Stimulated activated CD4-positive, alpha-beta T cell treated with anti-CD3 and anti-CD28 coated beads, TNF-alpha, amount 100 ng/mL, for 4 hours (primary cell): ENCODE measurements around the gene LENEP.

Experiments
- DNase-seq, 3 experiments: peaks; one replicate each; pipeline ENCODE4 v3.0.0-alpha.2; 2020; ENCODE audit warnings: low read depth in 3 of 3

LENEP gene

DNA sequence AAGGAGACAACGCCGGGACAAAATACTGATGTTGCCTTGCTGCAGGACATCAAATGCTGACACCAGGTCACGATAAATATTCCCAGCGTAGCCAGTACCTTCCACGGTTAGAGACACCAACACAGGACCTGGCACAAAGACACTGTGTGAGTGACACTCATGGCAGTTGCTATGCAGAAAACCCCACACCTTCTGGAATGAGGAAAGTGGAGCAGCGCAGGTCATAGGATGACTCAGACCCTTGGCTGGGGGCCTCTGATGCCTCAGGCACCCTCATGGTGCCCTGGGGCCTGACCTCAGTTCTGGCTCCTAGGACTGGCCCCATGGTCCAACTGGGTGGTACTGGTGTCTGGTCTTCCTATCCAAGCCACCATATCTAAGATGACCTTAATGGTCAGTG lies 33.2 kb downstream of the LENEP start:
- DNase-seq = no peak

DNA sequence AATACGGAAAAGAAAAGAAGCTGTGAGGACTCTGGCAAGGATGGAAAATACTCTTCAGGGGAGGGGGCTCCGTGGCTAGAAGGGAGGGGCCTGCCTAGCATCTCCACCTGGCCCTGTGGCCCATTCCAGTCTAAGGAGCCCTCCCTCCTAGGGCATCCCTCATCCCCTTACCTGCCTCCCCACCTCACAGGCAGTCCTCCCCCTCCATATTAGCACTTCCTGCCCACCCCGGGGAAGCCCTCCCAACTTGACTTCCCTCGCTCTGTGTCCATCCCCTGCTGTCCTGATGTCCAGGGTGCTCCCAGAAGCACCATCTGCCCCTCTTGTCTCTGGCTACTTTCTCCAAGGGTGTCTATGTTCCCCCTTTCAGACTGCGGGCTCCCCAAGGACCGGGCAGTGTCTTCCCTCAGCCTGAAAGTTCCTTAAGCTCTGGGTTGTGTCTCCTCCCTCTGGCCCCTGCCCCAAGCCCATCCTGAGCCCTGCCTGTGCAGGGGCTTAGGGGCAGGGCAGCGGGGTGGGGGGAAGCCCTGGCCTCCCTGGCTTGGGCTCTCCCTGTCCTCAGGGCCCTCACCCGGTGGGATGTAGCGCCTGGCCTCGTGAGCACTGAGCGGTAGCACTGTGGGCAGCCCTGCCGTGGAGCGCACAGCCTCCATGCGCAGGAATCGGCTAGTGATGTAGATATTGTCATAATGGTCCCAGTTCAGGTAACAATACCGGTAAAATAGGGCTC lies 36.3 kb downstream of the LENEP start:
- no peak for DNase-seq

DNA sequence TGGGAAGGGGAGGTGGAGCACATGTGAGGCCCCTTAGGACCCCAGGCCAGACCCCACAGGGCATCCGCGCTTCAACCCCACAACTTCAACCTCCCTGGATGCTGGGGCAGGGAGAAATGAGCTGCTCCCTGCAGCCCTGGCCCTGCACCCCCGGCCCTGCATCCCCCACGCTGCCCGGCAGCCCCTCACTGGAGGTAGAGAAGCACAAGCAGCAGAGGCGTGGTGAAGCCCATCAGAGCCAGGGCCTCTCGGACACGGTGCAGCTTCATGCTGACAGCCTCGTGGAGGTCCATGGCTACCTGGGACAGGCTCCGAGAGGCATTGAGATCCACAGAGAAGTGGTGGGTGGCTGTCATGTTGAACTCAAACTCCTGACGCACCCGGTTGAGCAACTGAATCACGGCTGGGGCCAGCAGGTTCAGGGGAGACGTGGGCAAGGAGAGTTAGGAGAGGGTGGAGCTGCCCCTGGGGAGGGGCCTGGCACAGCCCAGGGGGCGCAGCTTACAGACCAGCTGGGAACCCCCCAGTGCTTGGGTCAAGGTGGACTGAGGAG lies 36.9 kb downstream of the LENEP start:
- no peak for DNase-seq

DNA sequence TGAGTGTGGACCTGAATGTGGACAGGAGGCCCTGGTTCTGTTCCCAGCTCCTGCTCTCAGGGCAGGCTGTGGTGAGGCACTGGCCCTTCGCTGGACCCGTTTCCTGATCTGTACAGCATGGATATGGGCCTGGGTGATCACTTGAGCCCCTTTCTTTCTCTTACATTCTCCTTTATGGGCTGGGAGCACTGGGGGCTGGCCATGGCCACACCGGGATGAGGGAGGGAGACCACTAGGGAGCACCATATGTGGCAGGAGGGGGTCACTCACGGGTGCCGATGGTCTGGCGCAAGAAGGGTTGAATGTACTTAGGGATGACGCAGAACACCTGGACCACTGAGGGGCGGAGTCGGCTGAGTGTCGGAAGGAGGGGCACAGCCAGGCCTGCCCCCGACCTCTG lies 37.5 kb downstream of the LENEP start:
- no peak for DNase-seq

- no peak for DNase-seq
Observed at GRCh38 chr1:155032886-155033285, 39.5 kb downstream of the LENEP start.

DNA sequence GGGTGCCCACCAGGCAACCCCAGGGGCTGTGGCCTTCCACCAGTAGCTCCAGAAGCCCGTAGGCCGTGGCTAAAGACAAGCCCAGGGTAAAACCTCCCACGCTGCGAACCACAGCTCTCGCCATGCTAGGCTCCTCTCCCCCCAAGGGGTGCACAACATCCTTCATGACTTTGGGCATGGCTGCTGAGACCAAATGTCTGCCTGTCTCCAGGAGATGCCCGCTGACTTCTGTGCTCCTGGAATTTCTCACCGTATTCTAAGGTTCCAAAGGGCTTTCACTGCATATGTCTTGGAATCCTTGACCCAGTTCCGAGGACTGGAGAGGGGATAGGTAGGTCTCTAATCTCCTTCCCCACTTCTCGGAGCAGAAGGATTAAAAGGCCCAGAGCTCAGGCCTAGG lies 40.1 kb downstream of the LENEP start, which contains the start of the genes DCST1 and DCST2:
Gene DCST1 (plus strand): TSS at position 301 of the 400 bp plus-strand sequence. CDS start 213 bp downstream, outside the sequence.
Gene DCST2 (minus strand): TSS at position 258 of the 400 bp plus-strand sequence. CDS start 80 bp downstream, at position 178.
- DNase-seq = no peak

- DNase-seq = no peak
Observed at GRCh38 chr1:155034318-155035208, 41.2 kb downstream of the LENEP start.

GRCh38 chr1:155035936-155036335 lies 42.5 kb downstream of the LENEP start:
- no peak for DNase-seq

GRCh38 chr1:155037043-155037442 lies 43.7 kb downstream of the LENEP start:
- no peak for DNase-seq

DNA sequence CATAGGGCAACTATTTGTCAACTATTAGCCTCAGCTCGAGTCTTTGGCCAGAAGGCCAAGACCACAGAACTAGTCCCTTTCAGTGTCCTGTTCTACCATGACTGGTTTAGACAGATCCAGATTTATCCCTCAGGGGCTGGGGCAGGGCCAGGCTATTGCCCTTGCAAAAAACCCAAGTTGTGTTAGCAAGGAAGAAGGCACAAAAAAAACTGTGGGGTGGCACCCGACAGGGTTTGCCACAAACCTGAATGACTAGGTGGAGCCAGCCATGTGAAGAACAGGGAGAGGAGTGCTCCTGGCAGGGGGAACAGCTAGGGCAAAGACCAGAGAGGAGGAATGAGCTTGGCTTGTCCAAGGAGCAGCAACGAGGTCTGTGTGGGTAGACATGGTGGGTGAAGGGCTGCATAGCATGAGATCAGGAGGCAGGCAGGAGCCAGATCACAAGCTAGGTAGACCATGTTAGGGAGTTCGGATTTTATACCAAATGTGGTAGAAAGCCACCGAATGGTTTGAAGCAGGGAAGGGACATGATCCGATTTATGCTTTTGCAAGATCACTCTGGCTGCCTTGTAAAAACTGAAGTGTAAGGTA lies 44.6 kb downstream of the LENEP start:
- DNase-seq = no peak

DNA sequence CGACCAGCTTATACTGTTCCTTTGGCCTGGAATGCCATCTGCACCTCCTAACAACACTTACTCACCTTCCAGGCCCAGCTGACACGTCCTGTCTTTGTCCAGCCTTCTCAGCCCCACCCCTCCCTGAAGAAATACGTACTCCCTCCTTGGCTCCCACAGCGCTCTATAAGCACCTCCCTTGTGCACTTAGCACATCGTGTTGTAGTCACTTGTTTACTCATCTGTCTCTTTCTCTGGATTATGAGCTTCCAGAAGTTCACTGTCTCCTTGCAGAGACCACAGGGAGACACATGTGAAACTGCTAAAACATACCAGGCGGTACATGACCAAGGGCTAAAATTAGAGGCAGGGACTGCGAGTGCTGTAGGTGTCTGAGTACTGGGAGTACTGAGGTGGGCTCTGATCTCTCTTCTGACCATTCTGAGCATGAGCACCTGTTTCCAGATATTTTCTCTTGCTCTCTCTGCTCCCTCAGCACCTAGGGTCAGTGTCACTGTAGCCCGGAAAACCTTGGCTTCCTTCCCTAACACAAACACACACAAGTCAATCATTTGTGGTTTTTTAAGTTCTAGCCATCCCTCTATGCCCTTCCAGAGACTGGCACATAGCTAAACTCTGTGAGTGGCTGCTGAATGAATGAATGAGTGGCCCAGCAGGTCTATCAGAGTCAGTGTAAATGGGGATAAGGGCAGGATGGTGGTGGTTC lies 45.4 kb downstream of the LENEP start:
- DNase-seq = no peak

DNA sequence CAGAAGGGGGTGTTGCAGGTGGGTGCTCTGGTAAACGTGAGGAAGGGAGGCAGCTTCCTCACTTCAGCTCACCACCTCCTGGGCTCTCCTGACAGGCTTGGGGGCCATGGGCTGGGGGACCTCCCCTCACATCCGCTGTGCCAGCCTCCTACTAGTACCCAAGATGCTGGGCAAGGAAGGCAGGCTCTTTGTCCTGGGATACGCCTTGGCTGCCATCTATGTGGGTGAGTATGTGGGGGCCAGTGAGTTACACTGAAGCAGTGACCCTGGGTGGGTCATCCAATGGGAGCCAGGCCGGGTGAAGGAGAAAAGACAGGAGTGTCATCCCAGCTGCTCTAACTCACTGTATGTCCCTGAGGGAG lies 45.9 kb downstream of the LENEP start:
- DNase-seq = no peak

DNA sequence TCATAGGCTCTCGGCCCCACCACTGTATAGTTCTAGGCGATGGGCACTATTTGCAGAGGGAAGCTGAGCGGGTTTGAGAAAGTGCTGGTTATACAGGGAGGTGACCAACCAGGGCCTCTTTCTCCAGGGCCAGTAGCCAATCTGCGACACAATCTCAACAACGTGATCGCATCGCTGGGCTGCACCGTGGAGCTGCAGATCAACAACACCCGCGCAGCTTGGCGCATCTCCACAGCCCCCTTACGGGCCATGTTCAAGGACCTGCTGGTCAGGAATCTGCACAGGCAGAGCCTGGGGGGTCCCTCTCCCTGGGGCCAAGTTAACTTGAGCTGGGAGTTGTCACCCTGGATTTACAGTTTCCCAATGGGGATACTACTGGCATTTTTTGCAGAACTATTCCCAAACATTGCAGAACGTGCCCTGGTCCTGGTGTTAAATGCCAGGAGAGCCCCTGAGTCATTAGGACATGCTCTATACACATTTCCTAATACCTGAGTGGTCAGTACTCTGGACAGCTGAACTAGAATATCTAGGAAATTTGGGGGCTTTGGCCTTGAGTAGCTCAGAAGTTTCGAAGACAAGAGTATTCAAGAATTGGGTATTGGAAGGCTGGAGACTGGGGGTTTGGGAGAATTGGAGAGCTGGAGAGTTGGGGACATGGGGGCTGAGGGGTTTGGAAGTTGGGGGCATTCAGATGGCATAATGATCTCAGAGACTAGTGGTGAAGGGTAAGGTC lies 47.1 kb downstream of the LENEP start:
- no peak for DNase-seq

DNA sequence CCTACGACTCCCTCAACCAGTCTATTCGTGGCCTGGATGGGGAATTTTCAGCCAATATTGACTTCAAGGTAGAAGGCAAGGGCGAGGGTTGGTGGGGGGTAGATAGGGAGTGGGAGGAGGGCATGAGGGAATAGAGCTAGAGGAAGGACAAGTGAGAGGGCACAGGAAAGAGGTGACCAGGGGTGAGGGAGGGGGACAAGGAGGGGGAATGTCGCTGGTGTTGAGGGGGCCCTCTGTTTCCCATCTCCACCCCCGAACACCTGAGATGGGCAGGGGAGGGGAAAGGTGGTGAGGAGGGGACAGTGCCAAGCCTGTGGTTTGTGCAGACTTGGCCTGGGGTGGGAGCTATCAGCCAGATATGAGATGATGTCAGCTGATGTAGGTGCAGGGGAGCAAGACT lies 49.4 kb downstream of the LENEP start:
- DNase-seq = no peak

GRCh38 chr1:155043301-155043702 lies 49.9 kb downstream of the LENEP start:
- DNase-seq = no peak

GRCh38 chr1:155043793-155044192 lies 50.4 kb downstream of the LENEP start:
- DNase-seq = no peak
